ENCODE data around the gene IGFL3. TPM values are rescaled to one million over a fixed set of nuclear protein-coding genes. Genes with fewer than 3 reads are reported as not detected.

IGFL3 gene
- total and polyA plus RNA-seq, 2 donors (not counting 1 experiment from before 2014, with no cell fraction given) = not detected

DNA sequence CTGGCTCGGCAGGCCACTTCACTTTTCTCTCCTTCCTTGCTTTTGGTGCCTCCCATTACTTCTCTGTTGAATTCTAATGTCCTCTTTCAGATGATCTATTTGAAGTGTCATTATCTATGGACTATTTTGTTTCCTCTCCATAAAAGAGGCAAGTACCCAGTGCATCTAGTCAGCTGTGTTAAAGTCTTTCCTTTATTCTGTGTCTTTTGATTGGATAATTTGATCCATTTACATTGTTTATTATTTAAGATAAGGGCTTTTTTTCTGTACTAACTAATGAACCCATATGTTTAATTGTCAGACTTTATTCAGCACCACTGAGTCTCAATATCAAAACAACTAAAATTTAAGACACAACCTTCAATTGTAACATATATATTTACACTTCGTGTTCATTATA, 36.4 kb downstream of the IGFL3 start:
- H2AFZ ChIP-seq (ENCODE audit: low read length) = no peak overlapping the region
- H3K4me3 ChIP-seq (replicated peaks in 1 of 4; ENCODE audit: control extremely low read depth in 1 of 4, insufficient read depth in 1 of 4, low read depth in 3 of 4, low read length in 4 of 4) = no peak overlapping the region
- TF ChIP-seq, protein P1, sequence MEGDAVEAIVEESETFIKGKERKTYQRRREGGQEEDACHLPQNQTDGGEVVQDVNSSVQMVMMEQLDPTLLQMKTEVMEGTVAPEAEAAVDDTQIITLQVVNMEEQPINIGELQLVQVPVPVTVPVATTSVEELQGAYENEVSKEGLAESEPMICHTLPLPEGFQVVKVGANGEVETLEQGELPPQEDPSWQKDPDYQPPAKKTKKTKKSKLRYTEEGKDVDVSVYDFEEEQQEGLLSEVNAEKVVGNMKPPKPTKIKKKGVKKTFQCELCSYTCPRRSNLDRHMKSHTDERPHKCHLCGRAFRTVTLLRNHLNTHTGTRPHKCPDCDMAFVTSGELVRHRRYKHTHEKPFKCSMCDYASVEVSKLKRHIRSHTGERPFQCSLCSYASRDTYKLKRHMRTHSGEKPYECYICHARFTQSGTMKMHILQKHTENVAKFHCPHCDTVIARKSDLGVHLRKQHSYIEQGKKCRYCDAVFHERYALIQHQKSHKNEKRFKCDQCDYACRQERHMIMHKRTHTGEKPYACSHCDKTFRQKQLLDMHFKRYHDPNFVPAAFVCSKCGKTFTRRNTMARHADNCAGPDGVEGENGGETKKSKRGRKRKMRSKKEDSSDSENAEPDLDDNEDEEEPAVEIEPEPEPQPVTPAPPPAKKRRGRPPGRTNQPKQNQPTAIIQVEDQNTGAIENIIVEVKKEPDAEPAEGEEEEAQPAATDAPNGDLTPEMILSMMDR (conservative IDR thresholded peaks at IDR 0.05 in 1 of 2, IDR thresholded peaks at IDR 0.05 in 1 of 2; ENCODE audit: low read depth in 1 of 2, low read length in 2 of 2) = no peak
- TF ChIP-seq EZH2 (IDR thresholded peaks at IDR 0.05; ENCODE audit: low read length, missing control alignments) = no peak
- no peak overlapping the region for H3K4me2 ChIP-seq (ENCODE audit: extremely low read depth, insufficient read depth, low read length)
- no peaks in the 10 kb centered on the region for H3K4me1 ChIP-seq (ENCODE audit: control insufficient read depth, extremely low read depth, insufficient read depth, low read length)
- no peak overlapping the region for H3K27ac ChIP-seq (ENCODE audit: insufficient read depth, low read length)
- H3K9ac ChIP-seq (ENCODE audit: insufficient read depth, low read length) = no peak overlapping the region
- H3K27me3 ChIP-seq (ENCODE audit: control insufficient read depth, insufficient read depth, low read length) = peaks cover 6% of the 10 kb centered on the region
- H3K36me3 ChIP-seq (ENCODE audit: control insufficient read depth, insufficient read depth, low read length) = no peaks in the 10 kb centered on the region
- H3K9me3 ChIP-seq (ENCODE audit: control insufficient read depth, insufficient read depth, low read depth, low read length) = no peaks in the 10 kb centered on the region
- DNase-seq (ENCODE audit: low read depth in 2 of 2) = no peak
- no peaks in the 10 kb centered on the region for H3K79me2 ChIP-seq (ENCODE audit: control insufficient read depth, insufficient read depth, low read length)
- no peaks in the 10 kb centered on the region for H4K20me1 ChIP-seq (ENCODE audit: control insufficient read depth, extremely low read depth, insufficient read depth, low read length)

DNA sequence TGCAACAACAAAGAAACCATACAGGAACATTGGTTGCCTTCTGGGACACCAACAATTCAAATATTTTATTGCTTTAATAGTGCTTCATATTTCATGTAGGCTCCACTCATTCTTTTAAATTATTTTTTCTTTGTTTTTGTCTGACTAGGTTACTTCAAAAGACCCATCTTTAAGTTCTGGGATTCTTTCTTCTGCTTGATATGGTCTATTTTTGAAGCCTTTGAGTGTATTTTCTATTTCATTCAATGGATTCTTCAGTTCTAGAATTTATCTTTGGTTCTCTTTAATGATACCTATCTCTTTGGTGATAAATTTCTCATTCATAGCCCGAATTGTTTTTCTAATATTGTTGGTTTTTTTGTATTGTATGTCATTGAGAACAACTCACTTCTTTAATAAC, 38.6 kb downstream of the IGFL3 start:
- Histone ChIP-seq H3K27me3 (ENCODE audit: control insufficient read depth, insufficient read depth, low read length) (peaks cover 8% of the 10 kb centered on the region), H3K9me3 (ENCODE audit: control insufficient read depth, insufficient read depth, low read depth, low read length) (no peaks in the 10 kb centered on the region), H3K4me3 (replicated peaks in 1 of 4; ENCODE audit: control extremely low read depth in 1 of 4, insufficient read depth in 1 of 4, low read depth in 3 of 4, low read length in 4 of 4) (no peak overlapping the region), H4K20me1 (ENCODE audit: control insufficient read depth, extremely low read depth, insufficient read depth, low read length) (no peaks in the 10 kb centered on the region), H3K4me1 (ENCODE audit: control insufficient read depth, extremely low read depth, insufficient read depth, low read length) (no peaks in the 10 kb centered on the region), H3K9ac (ENCODE audit: insufficient read depth, low read length) (no peak overlapping the region), H2AFZ (ENCODE audit: low read length) (no peak overlapping the region), H3K79me2 (ENCODE audit: control insufficient read depth, insufficient read depth, low read length) (no peaks in the 10 kb centered on the region), H3K27ac (ENCODE audit: insufficient read depth, low read length) (no peak overlapping the region), H3K36me3 (ENCODE audit: control insufficient read depth, insufficient read depth, low read length) (no peaks in the 10 kb centered on the region), H3K4me2 (ENCODE audit: extremely low read depth, insufficient read depth, low read length) (no peak overlapping the region)
- TF ChIP-seq EZH2 (IDR thresholded peaks at IDR 0.05; ENCODE audit: low read length, missing control alignments) = no peak
- TF ChIP-seq, protein P1 (conservative IDR thresholded peaks at IDR 0.05 in 1 of 2, IDR thresholded peaks at IDR 0.05 in 1 of 2; ENCODE audit: low read depth in 1 of 2, low read length in 2 of 2) = no peak
- no peak for DNase-seq (ENCODE audit: low read depth in 2 of 2)

DNA sequence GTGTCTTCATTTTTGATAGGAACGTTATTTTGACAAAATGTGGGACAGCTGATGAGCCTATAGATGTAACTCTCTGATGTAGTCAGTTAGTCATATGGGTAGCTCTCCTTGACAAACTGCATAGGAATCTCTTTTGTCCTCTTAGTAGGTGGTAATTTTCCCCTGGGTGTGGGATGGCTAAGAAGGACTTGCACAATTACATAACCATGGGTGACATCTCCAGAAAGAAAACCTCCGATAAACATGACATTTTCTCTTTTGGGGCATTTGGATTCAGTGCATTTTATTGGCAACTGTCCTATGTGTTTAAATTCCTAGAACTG, 41.8 kb downstream of the IGFL3 start:
- H3K27me3 ChIP-seq (ENCODE audit: control insufficient read depth, insufficient read depth, low read length) = peaks cover 5% of the 10 kb centered on the region
- no peak overlapping the region for H3K4me2 ChIP-seq (ENCODE audit: extremely low read depth, insufficient read depth, low read length)
- no peak overlapping the region for H3K4me3 ChIP-seq (replicated peaks in 1 of 4; ENCODE audit: control extremely low read depth in 1 of 4, insufficient read depth in 1 of 4, low read depth in 3 of 4, low read length in 4 of 4)
- H4K20me1 ChIP-seq (ENCODE audit: control insufficient read depth, extremely low read depth, insufficient read depth, low read length) = no peaks in the 10 kb centered on the region
- H3K9me3 ChIP-seq (ENCODE audit: control insufficient read depth, insufficient read depth, low read depth, low read length) = no peaks in the 10 kb centered on the region
- DNase-seq (ENCODE audit: low read depth in 2 of 2) = peak in 1 of 2 donors; percentile 85
- H3K4me1 ChIP-seq (ENCODE audit: control insufficient read depth, extremely low read depth, insufficient read depth, low read length) = no peaks in the 10 kb centered on the region
- H3K9ac ChIP-seq (ENCODE audit: insufficient read depth, low read length) = no peak overlapping the region
- H2AFZ ChIP-seq (ENCODE audit: low read length) = no peak overlapping the region
- H3K36me3 ChIP-seq (ENCODE audit: control insufficient read depth, insufficient read depth, low read length) = no peaks in the 10 kb centered on the region
- H3K79me2 ChIP-seq (ENCODE audit: control insufficient read depth, insufficient read depth, low read length) = no peaks in the 10 kb centered on the region
- no peak overlapping the region for H3K27ac ChIP-seq (ENCODE audit: insufficient read depth, low read length)
- TF ChIP-seq EZH2 (IDR thresholded peaks at IDR 0.05; ENCODE audit: low read length, missing control alignments) = no peak
- TF ChIP-seq, protein P1 (conservative IDR thresholded peaks at IDR 0.05 in 1 of 2, IDR thresholded peaks at IDR 0.05 in 1 of 2; ENCODE audit: low read depth in 1 of 2, low read length in 2 of 2) = no peak
